SK-N-SH (cell line): ENCODE results near the gene CD180.

Source experiments
- JUND ChIP-seq: IDR thresholded peaks from 2 replicates; pipeline ENCODE4 v1.4.0; 2012
- MXI1 ChIP-seq: IDR thresholded peaks from 2 replicates; pipeline ENCODE4 v1.6.1; 2012; ENCODE audit warnings: mild to moderate bottlenecking, low read depth, low read length, improper control_type of control experiment
- RCOR1 ChIP-seq: fragments of 150-350 bp; IDR thresholded peaks from 2 replicates; pipeline ENCODE4 v1.6.1; 2017; ENCODE audit warnings: antibody characterized with exemption, low read length
- TAF1 ChIP-seq: IDR thresholded peaks from 2 replicates; pipeline ENCODE4 v1.6.1; 2012; ENCODE audit warnings: low read depth, mild to moderate bottlenecking, low read length, moderate library complexity, borderline replicate concordance
- TF ChIP-seq, protein P1 (sequence below): fragments of 200-600 bp; sonication (generic); IDR thresholded peaks from 2 replicates; pipeline ENCODE4 v1.6.1; 2017; ENCODE audit warnings: antibody characterized with exemption, mild to moderate bottlenecking, moderate library complexity
- TF ChIP-seq, protein P2 (sequence below): IDR thresholded peaks from 2 replicates; pipeline ENCODE4 v1.4.0; 2012; ENCODE audit warnings: low read depth
- TF ChIP-seq, protein P3 (sequence below): fragments of 150-350 bp; IDR thresholded peaks from 2 replicates; pipeline ENCODE4 v1.6.1; 2016; ENCODE audit warnings: mild to moderate bottlenecking, low read depth, low read length

DNA sequence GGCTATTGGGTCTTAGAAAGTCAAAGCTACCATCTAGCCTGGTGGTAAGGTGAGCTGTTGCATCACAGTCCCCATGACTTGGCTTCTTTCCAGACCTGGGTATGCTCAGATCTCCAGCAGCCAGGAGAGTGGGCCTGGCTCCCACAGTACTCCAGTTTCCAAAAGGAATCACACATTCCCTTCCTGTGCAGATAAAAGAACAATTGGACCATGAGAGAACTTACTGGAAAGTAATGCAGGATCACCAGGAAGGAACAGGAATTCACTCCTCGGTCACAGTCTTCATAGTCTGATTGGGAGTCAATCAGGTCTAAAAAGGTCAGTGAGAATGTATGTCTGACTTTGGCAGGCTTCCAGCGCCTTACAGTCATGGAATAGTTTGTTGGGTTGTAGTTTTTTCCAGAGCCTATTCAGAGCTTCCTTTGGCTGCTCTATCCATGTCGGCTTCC is 47.8 kb upstream of the CD180 start:
- TF ChIP-seq JUND: no peak
- TF ChIP-seq, protein P1, sequence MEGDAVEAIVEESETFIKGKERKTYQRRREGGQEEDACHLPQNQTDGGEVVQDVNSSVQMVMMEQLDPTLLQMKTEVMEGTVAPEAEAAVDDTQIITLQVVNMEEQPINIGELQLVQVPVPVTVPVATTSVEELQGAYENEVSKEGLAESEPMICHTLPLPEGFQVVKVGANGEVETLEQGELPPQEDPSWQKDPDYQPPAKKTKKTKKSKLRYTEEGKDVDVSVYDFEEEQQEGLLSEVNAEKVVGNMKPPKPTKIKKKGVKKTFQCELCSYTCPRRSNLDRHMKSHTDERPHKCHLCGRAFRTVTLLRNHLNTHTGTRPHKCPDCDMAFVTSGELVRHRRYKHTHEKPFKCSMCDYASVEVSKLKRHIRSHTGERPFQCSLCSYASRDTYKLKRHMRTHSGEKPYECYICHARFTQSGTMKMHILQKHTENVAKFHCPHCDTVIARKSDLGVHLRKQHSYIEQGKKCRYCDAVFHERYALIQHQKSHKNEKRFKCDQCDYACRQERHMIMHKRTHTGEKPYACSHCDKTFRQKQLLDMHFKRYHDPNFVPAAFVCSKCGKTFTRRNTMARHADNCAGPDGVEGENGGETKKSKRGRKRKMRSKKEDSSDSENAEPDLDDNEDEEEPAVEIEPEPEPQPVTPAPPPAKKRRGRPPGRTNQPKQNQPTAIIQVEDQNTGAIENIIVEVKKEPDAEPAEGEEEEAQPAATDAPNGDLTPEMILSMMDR: no peak
- no peak for TF ChIP-seq RCOR1
- TF ChIP-seq, protein P2, sequence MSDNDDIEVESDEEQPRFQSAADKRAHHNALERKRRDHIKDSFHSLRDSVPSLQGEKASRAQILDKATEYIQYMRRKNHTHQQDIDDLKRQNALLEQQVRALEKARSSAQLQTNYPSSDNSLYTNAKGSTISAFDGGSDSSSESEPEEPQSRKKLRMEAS: no peak
- no peak for TF ChIP-seq MXI1
- TF ChIP-seq, protein P3, sequence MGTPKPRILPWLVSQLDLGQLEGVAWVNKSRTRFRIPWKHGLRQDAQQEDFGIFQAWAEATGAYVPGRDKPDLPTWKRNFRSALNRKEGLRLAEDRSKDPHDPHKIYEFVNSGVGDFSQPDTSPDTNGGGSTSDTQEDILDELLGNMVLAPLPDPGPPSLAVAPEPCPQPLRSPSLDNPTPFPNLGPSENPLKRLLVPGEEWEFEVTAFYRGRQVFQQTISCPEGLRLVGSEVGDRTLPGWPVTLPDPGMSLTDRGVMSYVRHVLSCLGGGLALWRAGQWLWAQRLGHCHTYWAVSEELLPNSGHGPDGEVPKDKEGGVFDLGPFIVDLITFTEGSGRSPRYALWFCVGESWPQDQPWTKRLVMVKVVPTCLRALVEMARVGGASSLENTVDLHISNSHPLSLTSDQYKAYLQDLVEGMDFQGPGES: no peak
- no peak for TF ChIP-seq TAF1
